MM.1S (cell line): ENCODE data around the gene PPP1R3E.

ENCODE experiments used
- DNase-seq: peaks from one replicate; pipeline ENCODE4 v3.0.0-alpha.2; 2015
- H2AFZ ChIP-seq: fragments of 300-600 bp; sonication (generic); 2 replicates; pipeline ENCODE4 v1.6.0; 2016; ENCODE audit warnings: antibody characterized with exemption, low read length
- H3F3A ChIP-seq: fragments of 300-600 bp; sonication (generic); 2 replicates; pipeline ENCODE4 v1.6.1; 2016; ENCODE audit warnings: mild to moderate bottlenecking, antibody characterized with exemption, low read length, moderate library complexity, mixed read lengths; ENCODE audit not compliant: insufficient read depth
- H3K27ac ChIP-seq: fragments of 300-600 bp; sonication (generic); 2 replicates; pipeline ENCODE4 v1.5.1; 2016; ENCODE audit warnings: mild to moderate bottlenecking, low read length
- H3K27me3 ChIP-seq: fragments of 300-600 bp; sonication (generic); replicated peaks from 2 replicates; pipeline ENCODE4 v1.6.0; 2016; ENCODE audit warnings: low read length; ENCODE audit not compliant: insufficient read depth
- H3K36me3 ChIP-seq: fragments of 300-600 bp; sonication (generic); replicated peaks from 2 replicates; pipeline ENCODE4 v1.6.1; 2016; ENCODE audit warnings: mild to moderate bottlenecking, low read length, mixed read lengths; ENCODE audit not compliant: insufficient read depth
- H3K4me1 ChIP-seq: fragments of 300-600 bp; sonication (generic); 2 replicates; pipeline ENCODE4 v1.6.1; 2016; ENCODE audit warnings: low read length, mixed read lengths
- H3K4me2 ChIP-seq: fragments of 300-600 bp; sonication (generic); 2 replicates; pipeline ENCODE4 v1.6.0; 2016; ENCODE audit warnings: low read depth, low read length
- H3K4me3 ChIP-seq: fragments of 300-600 bp; sonication (generic); 2 replicates; pipeline ENCODE4 v1.5.1; 2016; ENCODE audit warnings: low read length, mixed read lengths
- H3K79me2 ChIP-seq: fragments of 300-600 bp; sonication (generic); 2 replicates; pipeline ENCODE4 v1.6.1; 2016; ENCODE audit warnings: mixed run types, low read length, mixed read lengths
- H3K9ac ChIP-seq: fragments of 300-600 bp; sonication (generic); 2 replicates; pipeline ENCODE4 v1.6.1; 2016; ENCODE audit warnings: low read length, mixed read lengths
- H3K9me2 ChIP-seq: fragments of 300-600 bp; sonication (generic); replicated peaks from 2 replicates; pipeline ENCODE4 v1.6.1; 2016; ENCODE audit warnings: mild to moderate bottlenecking, low read length, mixed read lengths; ENCODE audit not compliant: insufficient read depth
- H3K9me3 ChIP-seq: fragments of 300-600 bp; sonication (generic); replicated peaks from 2 replicates; pipeline ENCODE4 v1.6.1; 2016; ENCODE audit warnings: mild to moderate bottlenecking, low read length, mixed read lengths; ENCODE audit not compliant: insufficient read depth
- H4K20me1 ChIP-seq: fragments of 300-600 bp; sonication (generic); 2 replicates; pipeline ENCODE4 v1.6.1; 2016; ENCODE audit warnings: mild to moderate bottlenecking, low read length, moderate library complexity, mixed read lengths; ENCODE audit not compliant: insufficient read depth
- EZH2 ChIP-seq: fragments of 300-600 bp; sonication (generic); optimal IDR thresholded peaks from 2 replicates; pipeline ENCODE3; 2017; ENCODE audit warnings: low read depth, mild to moderate bottlenecking, antibody characterized with exemption, low read length, mixed read lengths
- EZH2phosphoT487 ChIP-seq: fragments of 300-600 bp; sonication (generic); IDR thresholded peaks from 2 replicates; pipeline ENCODE4 v1.6.1; 2018; ENCODE audit warnings: antibody characterized with exemption, low read length
- TF ChIP-seq, protein P1 (sequence below): fragments of 300-600 bp; sonication (generic); IDR thresholded peaks from 2 replicates; pipeline ENCODE4 v1.5.1; 2016; ENCODE audit warnings: antibody characterized with exemption, low read length, mixed read lengths

The PPP1R3E gene

DNA sequence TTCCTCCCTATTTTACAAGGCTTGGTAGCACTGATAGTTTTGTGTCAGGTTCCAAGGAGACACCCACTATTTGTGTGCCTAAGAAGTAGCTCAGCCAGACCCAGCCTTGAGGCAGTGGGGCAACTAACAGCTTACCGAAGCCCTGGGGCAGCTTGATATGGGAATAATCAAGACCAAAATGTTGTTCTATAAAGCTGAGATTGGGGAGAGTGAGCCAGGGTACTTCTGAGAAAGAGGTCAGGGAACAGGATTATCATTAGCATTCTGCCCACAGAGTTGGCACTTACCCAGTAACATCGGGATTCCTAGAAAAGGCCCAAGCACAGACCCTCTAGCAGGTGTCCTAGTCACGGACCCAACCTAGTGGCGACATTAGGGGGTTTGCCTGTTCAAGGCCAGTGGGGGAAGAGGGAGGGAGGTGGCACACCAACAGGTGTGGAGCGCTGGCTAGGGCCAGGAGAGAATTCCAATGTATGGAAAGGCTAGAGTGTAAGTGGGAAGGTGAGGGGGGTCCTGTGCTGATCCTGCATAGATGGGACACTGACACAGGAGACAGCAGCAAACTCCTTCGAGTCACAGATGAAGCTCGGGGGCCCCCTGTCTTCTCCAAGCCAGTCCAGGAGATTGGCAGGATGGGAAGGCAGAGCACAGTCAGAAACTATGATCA is 4.9 kb downstream of the PPP1R3E start:
- H3K79me2 ChIP-seq, result peaks cover 5% of the 10 kb centered on the region; the same call in 1 of the 2 replicates
- no peaks in the 10 kb centered on the region for H3K4me1 ChIP-seq
- H3K36me3 ChIP-seq, result no peaks in the 10 kb centered on the region
- H3K9me3 ChIP-seq, result no peaks in the 10 kb centered on the region
- no peak overlapping the region for H3K4me2 ChIP-seq
- H3K27me3 ChIP-seq, result no peaks in the 10 kb centered on the region
- H2AFZ ChIP-seq, result no peak overlapping the region
- H3K27ac ChIP-seq, result no peak overlapping the region
- H4K20me1 ChIP-seq, result no peaks in the 10 kb centered on the region
- no peak overlapping the region for H3K9ac ChIP-seq
- DNase-seq, result no peak
- H3K4me3 ChIP-seq, result no peak overlapping the region
- no peaks in the 10 kb centered on the region for H3K9me2 ChIP-seq
- TF ChIP-seq EZH2phosphoT487 (no peak), EZH2 (no peak)
- TF ChIP-seq, protein P1, sequence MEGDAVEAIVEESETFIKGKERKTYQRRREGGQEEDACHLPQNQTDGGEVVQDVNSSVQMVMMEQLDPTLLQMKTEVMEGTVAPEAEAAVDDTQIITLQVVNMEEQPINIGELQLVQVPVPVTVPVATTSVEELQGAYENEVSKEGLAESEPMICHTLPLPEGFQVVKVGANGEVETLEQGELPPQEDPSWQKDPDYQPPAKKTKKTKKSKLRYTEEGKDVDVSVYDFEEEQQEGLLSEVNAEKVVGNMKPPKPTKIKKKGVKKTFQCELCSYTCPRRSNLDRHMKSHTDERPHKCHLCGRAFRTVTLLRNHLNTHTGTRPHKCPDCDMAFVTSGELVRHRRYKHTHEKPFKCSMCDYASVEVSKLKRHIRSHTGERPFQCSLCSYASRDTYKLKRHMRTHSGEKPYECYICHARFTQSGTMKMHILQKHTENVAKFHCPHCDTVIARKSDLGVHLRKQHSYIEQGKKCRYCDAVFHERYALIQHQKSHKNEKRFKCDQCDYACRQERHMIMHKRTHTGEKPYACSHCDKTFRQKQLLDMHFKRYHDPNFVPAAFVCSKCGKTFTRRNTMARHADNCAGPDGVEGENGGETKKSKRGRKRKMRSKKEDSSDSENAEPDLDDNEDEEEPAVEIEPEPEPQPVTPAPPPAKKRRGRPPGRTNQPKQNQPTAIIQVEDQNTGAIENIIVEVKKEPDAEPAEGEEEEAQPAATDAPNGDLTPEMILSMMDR, result no peak
- H3F3A ChIP-seq, result peaks cover 8% of the 10 kb centered on the region

DNA sequence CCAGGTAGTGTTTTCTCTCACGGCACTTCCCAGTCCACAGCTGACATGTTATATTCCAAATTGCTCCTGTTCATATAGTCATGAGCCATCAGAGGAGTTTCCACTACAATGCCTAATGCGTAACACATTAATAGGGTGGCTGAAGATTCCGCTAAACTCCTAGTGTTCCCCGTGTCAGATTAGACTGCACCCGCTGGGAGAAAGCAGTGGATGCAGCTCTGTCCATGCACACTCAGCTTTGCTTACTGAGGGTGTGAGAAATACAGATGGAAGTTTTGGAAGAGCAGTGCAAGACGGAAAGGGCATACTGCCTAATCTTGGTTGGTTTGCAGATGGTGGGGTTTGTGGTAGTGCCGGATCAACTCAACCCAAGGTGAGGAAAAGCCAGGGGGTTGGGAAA is 5.6 kb downstream of the PPP1R3E start:
- no peaks in the 10 kb centered on the region for H3K27me3 ChIP-seq
- no peaks in the 10 kb centered on the region for H4K20me1 ChIP-seq
- no peak overlapping the region for H3K4me2 ChIP-seq
- TF ChIP-seq EZH2phosphoT487 (no peak), EZH2 (no peak)
- TF ChIP-seq, protein P1, result no peak
- no peaks in the 10 kb centered on the region for H3K9me3 ChIP-seq
- no peak overlapping the region for H3K4me3 ChIP-seq
- no peaks in the 10 kb centered on the region for H3K36me3 ChIP-seq
- H3K9ac ChIP-seq, result no peak overlapping the region
- H3K79me2 ChIP-seq, result peaks cover 5% of the 10 kb centered on the region; the same call in 1 of the 2 replicates
- H3K9me2 ChIP-seq, result no peaks in the 10 kb centered on the region
- H3F3A ChIP-seq, result peaks cover 3% of the 10 kb centered on the region; the same call in 1 of the 2 replicates
- no peak overlapping the region for H3K27ac ChIP-seq
- H2AFZ ChIP-seq, result no peak overlapping the region
- no peak for DNase-seq
- H3K4me1 ChIP-seq, result no peaks in the 10 kb centered on the region

DNA sequence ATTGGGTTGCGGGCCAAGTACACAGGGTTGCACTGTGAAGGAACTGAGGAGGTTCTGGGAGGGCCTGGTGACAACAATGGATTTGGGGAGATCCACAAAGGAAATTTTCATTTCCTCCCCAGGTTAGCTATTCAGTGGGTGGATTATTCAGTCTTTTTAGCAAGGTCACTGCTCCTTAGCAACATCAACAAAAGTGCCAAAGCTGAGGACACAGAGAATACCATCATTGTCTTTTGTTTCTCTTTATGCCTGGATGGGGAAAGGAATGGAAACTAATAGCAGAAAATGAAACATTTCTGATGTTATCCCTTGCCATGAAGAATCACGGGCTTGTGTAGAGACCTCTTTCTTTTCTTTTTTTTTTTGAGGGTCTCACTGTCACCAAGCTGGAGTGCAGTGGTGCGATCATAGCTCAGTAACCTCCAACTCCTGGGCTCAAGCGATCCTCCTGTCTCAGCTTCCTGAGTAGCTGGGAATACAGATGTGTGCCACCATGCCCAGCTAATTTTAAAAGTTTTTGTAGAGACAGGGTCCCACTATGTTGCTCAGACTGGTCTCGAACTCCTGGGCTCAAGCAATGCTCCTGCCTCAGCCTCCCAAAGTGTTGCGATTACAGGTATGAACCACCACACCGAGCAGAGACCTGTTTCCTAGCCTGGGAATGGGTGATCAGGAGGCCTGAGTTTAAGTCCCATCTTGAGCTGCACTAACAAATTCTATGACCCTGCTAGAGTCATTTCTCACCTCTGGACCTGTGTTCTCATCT is 6.5 kb downstream of the PPP1R3E start:
- Histone ChIP-seq H4K20me1 (no peaks in the 10 kb centered on the region), H3K36me3 (no peaks in the 10 kb centered on the region), H3K9ac (no peak overlapping the region), H3K9me3 (no peaks in the 10 kb centered on the region), H2AFZ (no peak overlapping the region), H3K4me2 (no peak overlapping the region), H3K4me1 (no peaks in the 10 kb centered on the region), H3K9me2 (no peaks in the 10 kb centered on the region), H3K27ac (no peak overlapping the region), H3K27me3 (no peaks in the 10 kb centered on the region), H3F3A (no peaks in the 10 kb centered on the region), H3K79me2 (peaks cover 5% of the 10 kb centered on the region; the same call in 1 of the 2 replicates), H3K4me3 (no peak overlapping the region)
- TF ChIP-seq EZH2, result no peak
- no peak for TF ChIP-seq EZH2phosphoT487
- TF ChIP-seq, protein P1, result no peak
- no peak for DNase-seq
